ENCODE results near the gene MAP10.

Gene MAP10

GRCh38 chr1:232853994-232854797, 49.0 kb downstream of the MAP10 start (continued):
- TF ChIP-seq ZNF398 (tag by site-specific recombination; IDR thresholded peaks at IDR 0.05) (0 out of 2 replicates have a peak, but pooled peaks have one; percentile 19), ZNF266 (tag by site-specific recombination; IDR thresholded peaks at IDR 0.05; ENCODE audit: low read depth) (no peak), ZSCAN4 (tag by site-specific recombination; IDR thresholded peaks at IDR 0.05) (no peak), ZNF48 (tag by site-specific recombination; IDR thresholded peaks at IDR 0.05) (no peak), ZNF785 (tag by site-specific recombination; IDR thresholded peaks at IDR 0.05) (no peak), ZNF112 (tag by site-specific recombination; IDR thresholded peaks at IDR 0.05) (no peak), ZNF148 (tag by site-specific recombination; IDR thresholded peaks at IDR 0.05; ENCODE audit: borderline replicate concordance) (no peak), ZNF211 (tag by site-specific recombination; IDR thresholded peaks at IDR 0.05; ENCODE audit: low read depth) (no peak), ZNF426 (tag by site-specific recombination; IDR thresholded peaks at IDR 0.05) (no peak), ZNF473 (tag by site-specific recombination; IDR thresholded peaks at IDR 0.05) (no peak), AEBP2 (tag by site-specific recombination; IDR thresholded peaks at IDR 0.05; ENCODE audit: borderline replicate concordance) (no peak)

- TF ChIP-seq ZNF404 (tag by site-specific recombination; IDR thresholded peaks at IDR 0.05) (no peak), ZNF202 (tag by site-specific recombination; IDR thresholded peaks at IDR 0.05; ENCODE audit: borderline replicate concordance) (no peak), ZNF239 (tag by site-specific recombination; IDR thresholded peaks at IDR 0.05) (no peak)
- POLR2A ChIA-PET = interaction anchor here (0.6 to 1.6 kb wide), 2 partner anchors 14 to 175 kb away, joined by 4 to 9 read pairs; no protein-coding TSS in a partner anchor
- no peak overlapping the region for H3K4me3 ChIP-seq (ENCODE audit: low read depth, low read length)
- no peaks in the 10 kb centered on the region for H3K9me3 ChIP-seq (ENCODE audit: control insufficient read depth, insufficient read depth, low read depth, low read length)
- H3K36me3 ChIP-seq (ENCODE audit: control insufficient read depth in 2 of 2, insufficient read depth in 1 of 2, low read length in 2 of 2) = no peaks in the 10 kb centered on the region
- H3K4me1 ChIP-seq (ENCODE audit: control insufficient read depth, insufficient read depth, low read length) = peaks cover 10% of the 10 kb centered on the region; the same call in 1 of the 2 replicates
- no peak overlapping the region for H3K27ac ChIP-seq (ENCODE audit: extremely low read depth, low read depth, low read length)
- CTCF ChIA-PET = interaction anchor here (0.6 to 1.4 kb wide), 4 partner anchors 23 to 442 kb away, joined by 3 to 4 read pairs (median 3); no protein-coding TSS in a partner anchor
Measured at GRCh38 chr1:232854798-232855159, 49.6 kb downstream of the MAP10 start.

GRCh38 chr1:232856541-232856940, 51.3 kb downstream of the MAP10 start:
- ChIA-PET CTCF (interaction anchor here (0.5 to 1.1 kb wide), 3 partner anchors 24 to 836 kb away, joined by 3 to 4 read pairs (median 3); no protein-coding TSS in a partner anchor), POLR2A (no interaction called here)
- Histone ChIP-seq H3K4me1 (ENCODE audit: control insufficient read depth, insufficient read depth, low read length) (peaks cover 10% of the 10 kb centered on the region; the same call in 1 of the 2 replicates), H3K27ac (ENCODE audit: extremely low read depth, low read depth, low read length) (no peak overlapping the region), H3K36me3 (ENCODE audit: control insufficient read depth in 2 of 2, insufficient read depth in 1 of 2, low read length in 2 of 2) (no peaks in the 10 kb centered on the region), H3K4me3 (ENCODE audit: low read depth, low read length) (no peak overlapping the region), H3K9me3 (ENCODE audit: control insufficient read depth, insufficient read depth, low read depth, low read length) (no peaks in the 10 kb centered on the region)
- TF ChIP-seq ZNF133 (tag by site-specific recombination; IDR thresholded peaks at IDR 0.05) = peak; percentile 71; the same call in 1 of the 2 replicates
- no peak for TF ChIP-seq ZNF426 (tag by site-specific recombination; IDR thresholded peaks at IDR 0.05)
